HG02885 (cell line): Measurements from ENCODE around the gene BUB1.
"Not testable (repeated sequence)": the region's sequence is repeated elsewhere in the genome, so short reads cannot be mapped to it uniquely, and the experiment has no call there.

Source experiments
- ATAC-seq: cut with Tn5 transposase; IDR thresholded peaks from one replicate; pipeline ENCODE4 v1.9.1; 2021; ENCODE audit warnings: mild to moderate bottlenecking; ENCODE audit not compliant: unreplicated experiment, poor library complexity

The BUB1 gene

DNA sequence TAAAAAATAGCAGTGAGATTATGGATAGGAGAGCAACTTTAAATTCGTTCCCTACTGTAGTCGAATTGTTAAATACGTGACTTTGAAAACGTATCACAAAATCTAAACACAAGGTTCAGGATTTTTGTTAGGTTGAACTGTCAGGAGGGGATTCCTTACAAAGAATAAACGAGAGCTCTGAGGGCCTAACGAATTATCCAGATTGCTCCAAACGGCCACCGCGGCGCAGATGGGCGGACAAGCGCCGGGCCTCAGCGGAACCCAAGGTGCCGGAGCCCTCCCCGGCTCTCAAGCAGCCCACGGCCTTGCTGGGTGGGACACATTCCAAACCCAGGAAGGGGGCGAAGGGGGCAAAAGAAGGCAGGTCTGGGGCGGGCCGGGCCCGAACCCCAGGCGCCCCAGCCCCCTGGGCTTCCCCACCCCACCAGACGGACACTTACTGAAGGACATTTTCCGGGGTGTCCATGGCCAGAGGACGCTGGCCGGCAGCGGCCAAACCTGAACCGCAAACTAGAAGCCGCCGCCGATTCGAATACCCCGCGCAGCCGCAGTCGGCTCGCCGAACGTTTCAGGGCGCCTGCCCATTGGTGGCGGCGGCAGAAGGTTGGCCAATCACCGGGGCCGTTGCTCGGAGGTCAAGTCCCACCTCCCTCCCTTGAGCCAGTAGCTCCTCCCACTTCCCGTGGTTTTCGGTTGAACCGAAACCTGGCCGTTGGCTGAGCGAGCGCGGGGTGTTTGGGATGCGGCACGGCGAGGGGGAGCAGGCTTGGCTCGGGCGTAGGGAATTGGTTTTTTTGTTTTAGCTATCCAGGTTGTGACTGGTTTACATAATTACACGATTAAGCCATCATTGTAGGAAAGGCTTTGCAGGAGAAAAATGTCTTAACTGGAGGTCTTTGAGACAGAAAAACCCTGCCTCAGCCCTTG lies at the start of gene BUB1:
Gene BUB1 (minus strand): TSS at position 534 of the 927 bp plus-strand sequence. CDS start 68 bp downstream, at position 466.
- ATAC-seq = peak; percentile 81

DNA sequence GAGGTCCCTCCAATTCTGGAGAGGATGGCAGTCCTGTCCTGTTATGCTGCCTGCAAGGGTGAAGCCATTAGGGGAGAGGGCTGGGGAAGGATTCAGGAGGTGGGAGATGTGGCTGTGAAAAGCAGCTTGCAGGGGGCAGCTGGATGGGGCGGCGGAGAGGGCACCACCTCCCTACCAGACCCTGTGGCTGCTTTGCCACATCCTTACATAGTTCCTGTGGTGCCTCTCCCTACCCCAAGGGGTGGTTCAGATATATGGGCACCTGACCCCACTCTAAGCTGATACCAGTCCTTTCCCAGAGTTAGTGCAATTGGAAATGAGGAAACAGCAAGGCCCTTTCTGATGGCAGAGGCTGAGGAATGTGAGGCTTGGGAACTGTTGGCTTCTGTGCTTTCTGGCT lies 48.4 kb upstream of the BUB1 start:
- ATAC-seq = no peak

DNA sequence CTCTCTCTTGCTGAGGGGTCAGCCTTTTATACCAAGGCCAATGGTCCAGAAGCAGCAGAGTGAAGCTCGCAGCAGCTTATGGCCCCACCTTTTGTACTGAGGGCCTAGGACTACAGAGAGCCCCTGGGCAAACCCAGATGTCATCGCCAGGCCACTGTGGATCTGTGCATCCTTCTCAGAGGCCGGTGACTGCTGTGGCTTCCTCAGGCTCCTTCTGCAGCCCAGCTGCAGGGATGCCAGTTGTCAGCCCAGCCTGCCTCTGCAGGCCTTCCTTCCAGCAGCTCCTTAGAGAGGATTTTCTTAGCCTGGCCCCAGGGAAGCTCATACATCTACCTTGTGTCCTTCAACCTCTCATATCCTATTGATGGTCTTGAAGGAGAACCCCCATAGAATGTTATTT lies 48.0 kb upstream of the BUB1 start:
- no peak for ATAC-seq

DNA sequence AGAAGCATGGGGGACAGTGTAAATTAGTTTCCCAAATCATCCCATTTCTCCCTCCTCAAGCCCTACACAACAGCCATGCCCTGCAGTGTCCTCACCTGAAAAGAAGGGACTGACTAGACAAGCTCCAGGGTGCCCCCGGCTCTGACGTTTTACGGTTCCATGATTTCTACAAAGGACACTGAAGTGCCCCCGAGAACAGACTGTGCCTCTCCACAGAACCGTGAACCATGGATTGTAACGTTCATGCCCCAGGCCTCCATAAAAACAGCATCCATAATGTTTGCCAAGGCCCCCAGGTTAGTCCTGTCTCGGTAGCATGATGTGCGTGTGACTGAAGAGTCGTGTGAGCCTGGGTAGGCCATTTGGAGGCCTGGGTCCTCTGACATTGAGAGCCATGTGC lies 47.5 kb upstream of the BUB1 start:
- no peak for ATAC-seq

DNA sequence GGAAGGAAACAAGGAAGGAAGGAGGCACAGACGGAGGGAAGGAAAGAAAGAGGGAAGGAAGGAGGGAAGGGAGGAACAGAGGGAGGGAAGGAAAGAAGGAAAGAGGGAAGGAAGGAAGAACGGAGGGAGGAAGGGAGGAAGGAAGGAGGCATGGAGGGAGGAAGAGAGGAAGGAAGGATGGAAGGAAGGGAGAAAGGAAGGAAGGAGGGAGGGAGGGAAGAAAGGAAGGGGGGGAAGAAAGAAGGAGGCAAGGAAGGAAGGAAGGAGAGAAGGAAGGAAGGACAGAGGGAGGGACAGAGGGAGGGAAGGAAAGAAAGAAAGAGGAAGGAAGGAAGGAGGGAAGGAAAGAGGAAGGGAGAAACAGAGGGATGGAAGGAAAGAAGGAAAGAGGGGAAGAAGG lies 47.0 kb upstream of the BUB1 start:
- no peak for ATAC-seq

DNA sequence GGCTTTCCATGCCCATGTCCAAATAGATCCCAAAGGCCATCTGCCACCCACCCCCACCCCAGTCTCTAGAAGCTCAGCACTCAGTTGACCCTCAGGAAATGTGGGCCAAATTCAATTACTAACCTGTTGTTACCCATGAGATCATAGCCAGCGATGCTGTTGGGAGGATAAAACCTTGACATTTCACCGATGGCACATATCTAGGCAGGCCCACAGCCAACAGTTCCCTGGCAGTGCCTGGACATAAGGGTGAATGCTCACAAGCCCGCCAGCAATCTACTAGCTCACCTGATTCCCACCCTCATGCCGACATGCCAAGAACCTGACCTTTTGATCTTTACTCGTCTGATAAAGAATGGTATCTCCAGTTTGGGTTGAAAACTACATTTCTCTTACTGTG lies 42.7 kb upstream of the BUB1 start:
- ATAC-seq = no peak

DNA sequence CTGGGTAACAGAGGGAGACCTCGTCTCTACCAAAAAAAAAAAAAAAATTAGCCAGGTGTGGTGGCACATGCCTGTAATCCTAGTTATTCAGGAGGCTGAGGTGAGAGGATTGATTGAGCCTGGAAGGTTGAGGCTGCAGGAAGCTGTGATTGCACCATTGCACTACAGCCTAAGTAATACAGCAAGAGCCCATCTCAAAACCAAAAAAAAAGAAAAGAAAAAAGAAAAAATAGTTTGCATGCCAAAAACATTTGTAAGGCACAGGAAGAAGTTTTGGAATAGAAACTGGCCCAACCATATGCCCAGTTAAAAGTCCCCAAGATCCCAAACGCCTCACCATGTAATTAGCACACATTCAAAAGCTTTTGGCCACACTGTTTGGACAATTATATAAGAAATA lies 41.1 kb upstream of the BUB1 start:
- no peak for ATAC-seq

DNA sequence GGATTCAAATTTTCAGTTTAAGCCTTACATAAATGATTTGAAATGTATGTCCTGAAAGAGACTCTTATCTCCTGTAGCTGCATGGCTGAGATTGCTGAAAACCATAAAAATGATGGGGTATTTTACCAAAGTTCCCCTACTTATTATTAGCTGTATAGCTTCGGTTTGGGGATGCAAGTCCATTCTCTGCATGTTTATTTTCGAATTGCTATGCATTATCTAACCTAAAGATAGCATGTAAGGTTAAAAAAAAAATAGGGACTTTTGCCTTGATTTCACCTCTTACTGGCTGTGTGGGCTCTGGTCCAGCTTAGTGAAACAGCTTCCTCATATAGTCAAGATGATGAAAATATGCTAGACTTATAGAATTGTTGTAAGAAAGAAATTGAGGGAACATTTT lies 40.5 kb upstream of the BUB1 start:
- no peak for ATAC-seq

DNA sequence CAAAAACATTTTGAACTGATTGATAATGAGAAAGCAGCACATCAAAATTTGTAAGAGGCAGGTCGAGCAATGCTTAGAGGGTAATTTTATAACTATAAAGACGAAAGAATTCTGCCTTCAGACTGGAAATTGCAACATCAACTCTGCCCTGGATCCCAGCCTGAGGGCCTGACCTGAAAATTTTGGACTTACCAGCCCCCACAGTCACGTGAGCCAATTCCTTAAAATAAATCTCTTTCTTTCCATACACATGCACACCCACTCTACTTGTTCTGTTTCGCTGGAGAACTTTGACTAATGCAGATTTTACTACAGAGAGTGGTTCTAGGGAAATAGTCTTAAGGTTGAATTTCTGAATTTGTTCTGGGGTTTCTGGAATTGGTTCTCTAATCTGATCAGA lies 39.9 kb upstream of the BUB1 start:
- ATAC-seq = no peak

DNA sequence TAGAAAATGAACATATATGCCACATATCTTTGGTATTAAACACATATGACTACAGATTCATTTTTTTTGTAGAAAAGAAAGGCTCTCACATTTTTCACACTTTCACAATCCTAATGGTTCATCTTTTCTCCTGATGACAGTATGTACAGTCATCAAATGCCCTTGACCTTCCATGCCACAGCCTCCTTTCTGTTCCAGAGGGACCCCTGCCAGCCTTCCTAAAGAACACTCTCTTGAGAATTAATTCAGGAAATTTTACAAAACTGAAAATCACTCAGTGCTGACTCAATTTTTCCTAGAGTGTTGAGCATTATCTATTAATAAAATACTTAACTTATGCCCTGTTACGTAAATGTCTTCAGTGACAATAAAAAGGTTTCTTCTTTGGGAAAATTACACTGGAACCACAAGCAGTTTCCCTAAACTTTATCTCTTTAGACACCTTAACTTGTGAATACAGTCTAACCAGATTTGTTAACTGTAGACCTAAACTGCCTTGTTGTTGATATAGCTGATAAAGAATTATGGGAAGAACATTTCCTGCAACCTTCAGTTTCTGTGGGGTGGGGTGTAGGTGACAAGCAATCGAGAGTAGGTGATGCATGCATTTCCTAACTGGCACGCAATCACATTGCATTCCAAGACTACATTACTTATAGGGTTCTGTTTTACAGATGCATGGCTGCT lies 39.2 kb upstream of the BUB1 start:
- no peak for ATAC-seq

DNA sequence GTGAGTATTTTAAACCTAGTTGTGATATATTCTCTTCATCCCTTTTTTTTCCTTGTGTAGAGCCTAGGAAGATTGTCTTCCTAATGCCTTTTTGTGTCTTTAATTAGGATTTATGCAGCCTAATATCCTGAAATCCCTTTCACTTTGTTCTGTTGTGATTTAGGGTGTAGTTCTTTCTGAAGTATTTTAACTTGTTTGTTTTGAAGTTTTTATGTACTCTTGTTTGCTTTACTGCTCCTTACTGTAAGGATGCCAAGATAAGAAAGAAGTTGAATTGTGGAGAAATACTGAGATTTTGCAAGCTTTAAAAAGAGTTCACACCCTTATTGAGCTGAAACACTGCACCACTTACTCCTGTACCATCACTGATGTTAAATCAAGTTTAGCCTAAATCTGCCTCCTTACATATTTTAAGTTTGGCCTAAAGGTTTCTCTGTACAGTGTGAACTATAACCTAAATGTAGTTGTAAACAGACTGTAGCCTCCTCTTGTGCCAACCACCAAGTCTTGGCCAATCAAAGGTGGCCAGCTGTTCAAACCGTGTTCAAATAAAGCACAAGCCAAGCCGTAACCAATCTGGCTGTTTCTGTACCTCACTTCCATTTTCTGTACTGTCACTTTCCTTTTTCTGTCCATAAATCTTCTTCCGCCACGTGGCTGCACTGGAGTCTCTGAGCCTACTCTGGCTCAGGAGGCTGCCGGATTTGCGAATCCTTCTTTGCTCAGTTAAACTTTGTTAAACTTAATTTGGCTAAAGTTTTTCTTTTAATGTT lies 36.8 kb upstream of the BUB1 start:
- no peak for ATAC-seq

DNA sequence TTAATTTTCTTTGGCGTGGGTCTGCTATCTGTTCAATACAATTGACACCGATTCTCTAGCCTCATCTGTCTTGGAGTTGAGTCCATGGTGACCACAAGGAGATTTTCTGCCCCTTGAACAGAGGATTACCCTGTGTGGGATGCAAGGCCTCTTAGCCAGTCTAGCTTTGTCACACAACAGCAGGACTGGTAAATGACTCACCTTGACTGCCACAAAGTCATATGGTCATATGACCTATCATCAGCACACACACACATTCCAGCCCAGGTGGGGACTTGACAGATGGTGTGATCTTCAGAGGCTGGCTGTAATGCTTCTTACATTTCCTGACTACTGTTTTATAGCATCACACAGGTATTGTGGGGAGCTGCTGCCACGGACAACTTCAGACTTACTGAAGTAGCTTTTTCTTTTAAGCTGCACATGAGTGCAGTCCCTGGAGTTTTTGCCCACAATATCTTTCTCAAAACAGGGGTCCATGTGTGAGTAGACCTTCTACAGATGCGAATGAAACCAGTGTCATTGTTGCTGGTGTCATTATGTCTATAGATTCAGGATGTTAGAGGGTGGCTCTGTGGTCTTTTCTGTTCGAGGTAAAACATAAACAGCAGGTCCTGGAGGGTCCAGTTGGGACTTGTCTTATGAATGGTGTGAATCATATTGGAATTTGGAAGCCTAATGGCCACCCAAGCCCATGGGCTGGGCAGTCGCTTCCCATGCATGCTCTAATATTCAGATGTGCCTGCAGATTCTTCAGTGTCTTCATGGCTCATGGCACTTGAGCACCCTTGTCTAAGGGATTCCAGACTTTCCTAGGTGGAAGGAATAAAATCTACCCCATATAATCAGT lies 35.9 kb upstream of the BUB1 start:
- ATAC-seq = no peak

DNA sequence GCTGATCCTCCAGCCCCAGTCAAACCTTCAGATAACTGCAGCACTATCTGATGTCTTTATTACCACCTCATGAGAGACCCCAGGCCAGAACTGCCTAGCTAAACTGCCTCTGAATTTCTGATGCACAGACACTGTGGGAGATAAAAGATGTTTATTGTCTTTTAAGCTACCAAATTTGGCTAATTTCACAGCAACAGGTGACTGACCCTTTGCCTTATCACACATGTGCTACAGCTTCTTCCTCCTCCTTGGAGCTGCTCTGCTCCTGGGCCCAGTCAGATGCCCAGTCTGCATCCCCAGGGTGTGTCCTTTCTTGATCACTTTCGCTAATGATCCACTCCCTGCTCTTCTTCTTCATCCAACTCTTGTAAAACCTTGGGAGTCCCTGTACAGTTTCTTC lies 34.9 kb upstream of the BUB1 start:
- ATAC-seq = no peak

DNA sequence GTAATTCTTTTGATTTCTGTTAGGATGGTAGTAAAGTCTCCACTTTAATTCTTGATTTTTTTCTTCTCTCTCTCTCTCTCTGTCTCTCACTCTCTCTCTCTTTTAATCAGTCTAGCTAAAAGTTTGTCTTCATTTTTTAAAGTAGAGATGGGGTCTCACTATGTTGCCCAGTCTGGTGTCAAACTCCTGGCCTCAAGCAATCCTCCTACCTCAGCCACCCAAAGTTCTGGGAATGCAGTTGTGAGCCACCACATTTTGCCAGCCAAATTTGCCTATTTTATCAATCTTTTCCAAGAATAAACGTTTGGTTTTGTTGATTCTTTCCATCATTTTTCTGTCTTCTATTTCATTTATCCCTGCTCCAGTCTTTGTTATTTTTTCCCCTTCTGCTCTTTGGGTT lies 30.6 kb upstream of the BUB1 start:
- no peak for ATAC-seq

DNA sequence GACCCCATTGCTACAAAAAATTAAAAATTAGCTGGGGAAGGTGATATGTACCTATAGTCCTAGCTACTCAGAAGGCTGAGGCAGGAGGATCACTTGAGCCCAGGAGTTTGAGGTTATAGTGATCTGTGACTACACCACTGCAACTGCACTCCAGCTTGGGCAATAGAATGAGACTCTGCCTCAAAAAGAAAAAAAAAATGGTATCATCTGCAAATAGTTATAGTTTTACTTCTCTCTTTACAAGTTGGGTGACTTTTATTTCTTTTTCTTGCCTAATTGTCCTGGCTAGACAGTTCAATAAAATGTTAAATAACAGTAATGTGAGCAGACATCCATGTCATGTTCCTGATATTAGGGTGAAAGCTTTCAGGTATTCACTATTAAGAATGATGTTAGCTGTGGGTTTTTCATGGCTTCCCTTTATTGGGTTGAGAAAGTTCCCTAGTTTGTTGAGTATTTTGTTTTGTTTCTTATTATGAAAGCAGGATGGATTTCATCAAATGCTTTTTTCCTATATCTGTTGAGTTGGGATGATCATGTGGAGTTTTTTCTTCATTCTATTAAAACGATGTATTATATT lies 29.6 kb upstream of the BUB1 start:
- ATAC-seq = no peak

DNA sequence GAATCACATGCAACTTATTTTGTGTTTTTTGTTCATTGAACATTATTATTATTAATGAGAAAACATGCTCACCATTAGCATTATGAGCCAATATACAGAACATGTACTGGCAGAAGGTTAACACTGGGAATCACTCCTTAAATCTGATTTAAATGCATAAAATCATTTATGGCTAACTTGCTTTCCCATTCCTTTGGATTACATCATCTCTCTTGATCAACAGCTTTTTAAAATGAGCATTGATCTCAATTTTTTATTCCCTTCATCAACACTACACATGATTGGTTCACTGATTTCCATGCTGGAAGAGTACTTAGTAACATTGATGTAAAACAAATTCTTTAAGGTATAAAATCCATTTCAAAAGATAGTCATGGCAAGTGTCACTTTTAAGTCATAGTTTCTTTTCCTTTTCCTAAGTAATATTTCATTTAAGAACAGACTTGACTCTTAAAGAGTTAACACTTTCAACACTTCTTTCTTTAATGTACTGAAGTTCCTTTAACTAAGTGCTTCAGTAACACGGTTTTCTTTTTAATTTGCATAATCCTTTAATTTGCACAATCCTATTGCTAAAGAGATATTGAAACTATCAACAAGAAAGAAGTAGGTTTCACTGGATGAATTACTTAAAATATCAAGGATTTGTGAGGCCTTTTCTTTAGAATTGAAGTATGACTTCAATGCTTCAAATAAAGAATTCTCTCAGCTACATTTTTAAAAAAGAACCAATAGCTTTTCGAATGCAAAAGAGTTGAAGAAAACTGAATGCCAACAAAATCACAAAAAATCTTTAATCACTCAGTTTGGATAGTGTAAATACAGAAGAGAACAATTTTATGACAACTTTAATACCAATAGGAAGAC lies 24.9 kb upstream of the BUB1 start:
- ATAC-seq = no peak

DNA sequence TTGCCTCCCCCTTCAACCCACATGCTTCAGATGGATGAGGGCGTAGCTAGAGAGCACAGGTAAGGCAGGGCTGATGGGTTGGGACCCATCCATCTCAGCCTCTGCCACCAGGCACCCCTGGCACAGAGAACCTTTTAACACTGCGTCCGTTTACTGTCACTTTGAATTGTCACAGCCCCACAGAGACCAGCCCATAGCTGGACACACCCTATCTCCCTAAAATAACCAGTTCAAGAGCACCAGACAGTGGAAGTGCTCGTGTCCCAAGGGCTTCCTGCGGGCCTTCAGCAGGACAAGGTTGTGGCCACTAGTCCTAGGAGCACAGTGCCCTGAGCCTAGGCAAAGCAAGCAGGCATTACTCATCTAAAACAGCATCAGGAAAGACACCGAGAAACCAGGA lies 20.4 kb upstream of the BUB1 start:
- ATAC-seq = not testable (repeated sequence)

DNA sequence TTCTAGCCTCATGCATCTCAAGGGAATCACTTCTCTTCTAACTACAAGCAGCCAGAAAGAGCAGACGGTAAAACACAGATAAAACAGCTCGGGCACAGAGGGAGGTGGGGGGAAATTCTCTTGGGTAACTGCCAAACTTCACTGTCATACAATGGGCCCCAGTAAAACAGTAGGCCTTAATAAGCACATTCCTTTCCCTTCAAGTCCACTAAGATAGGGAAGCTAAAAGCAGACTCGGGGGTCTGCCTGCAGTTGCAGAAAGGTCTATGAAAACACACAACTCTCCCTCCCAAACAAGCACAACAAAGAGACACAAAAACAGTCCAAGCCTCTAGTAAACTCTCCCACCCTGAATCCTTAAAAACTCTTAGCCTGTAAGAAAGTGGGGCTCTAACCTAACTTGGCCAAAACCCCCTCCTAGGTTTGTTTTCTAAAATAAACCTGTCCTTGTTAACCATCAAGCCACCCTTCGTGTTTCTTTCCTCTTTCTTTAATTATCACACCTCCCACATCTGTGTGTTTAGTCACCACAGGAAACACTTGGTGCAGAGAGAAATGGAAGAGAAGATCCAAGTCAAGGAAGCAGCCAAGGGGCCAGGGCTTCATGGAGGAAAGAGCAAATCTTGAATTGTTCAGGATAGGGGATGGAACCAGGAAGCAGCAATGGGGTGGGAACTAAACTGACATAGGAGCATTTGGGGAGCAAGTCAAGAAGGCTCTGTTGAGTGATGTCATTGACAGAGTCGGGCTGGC lies 17.5 kb upstream of the BUB1 start:
- ATAC-seq = not testable (repeated sequence)
